Amniotic stem cell (primary cell): ENCODE measurements around the gene CAND1.
A peak's percentile ranks its signal among the peaks of the same experiment; 100 is the strongest.

Source experiments
- DNase-seq: peaks from one replicate; lab custom pipeline; 2025; lab: John Stamatoyannopoulos, UW

CAND1 gene

GRCh38 chr12:67268896-67269632 lies at the start of gene CAND1:
Gene CAND1 (plus strand): TSS chr12:67269358. CDS start chr12:67269718, 360 bp downstream.
- peak; percentile 98 for DNase-seq

GRCh38 chr12:67220065-67220464 lies 49.1 kb upstream of the CAND1 start:
- no peak for DNase-seq

GRCh38 chr12:67222302-67222701 lies 46.9 kb upstream of the CAND1 start:
- peak; percentile 15 for DNase-seq

- DNase-seq, result no peak
Observed at GRCh38 chr12:67223225-67223624, 45.9 kb upstream of the CAND1 start.

- no peak for DNase-seq
Observed at GRCh38 chr12:67237231-67237630, 31.9 kb upstream of the CAND1 start.

- DNase-seq, result no peak
Observed at GRCh38 chr12:67239061-67239460, 30.1 kb upstream of the CAND1 start.

GRCh38 chr12:67241482-67241881 lies 27.7 kb upstream of the CAND1 start:
- DNase-seq, result peak; percentile 11

- DNase-seq, result no peak
Observed at GRCh38 chr12:67243260-67243659, 25.9 kb upstream of the CAND1 start.

GRCh38 chr12:67245571-67245970 lies 23.6 kb upstream of the CAND1 start:
- no peak for DNase-seq

- DNase-seq, result no peak
Observed at GRCh38 chr12:67251012-67251411, 18.1 kb upstream of the CAND1 start.

GRCh38 chr12:67254372-67255026 lies 14.7 kb upstream of the CAND1 start:
- no peak for DNase-seq

GRCh38 chr12:67256649-67257048 lies 12.5 kb upstream of the CAND1 start:
- DNase-seq, result no peak

- no peak for DNase-seq
Observed at GRCh38 chr12:67263471-67263870, 5.7 kb upstream of the CAND1 start.

- peak; percentile 96 for DNase-seq
Observed at GRCh38 chr12:67268335-67268895, 743 bp upstream of the CAND1 start.

- DNase-seq, result no peak
Observed at GRCh38 chr12:67269633-67270573, 745 bp downstream of the CAND1 start.

GRCh38 chr12:67270622-67271021 lies 1.5 kb downstream of the CAND1 start:
- DNase-seq, result no peak

GRCh38 chr12:67271976-67272375 lies 2.8 kb downstream of the CAND1 start:
- DNase-seq, result no peak

- no peak for DNase-seq
Observed at GRCh38 chr12:67274186-67274585, 5.0 kb downstream of the CAND1 start.

- DNase-seq, result no peak
Observed at GRCh38 chr12:67275380-67275913, 6.3 kb downstream of the CAND1 start.

- DNase-seq, result no peak
Observed at GRCh38 chr12:67276421-67276820, 7.3 kb downstream of the CAND1 start.

- no peak for DNase-seq
Observed at GRCh38 chr12:67279637-67280036, 10.5 kb downstream of the CAND1 start.

GRCh38 chr12:67280088-67280487 lies 10.9 kb downstream of the CAND1 start:
- DNase-seq, result no peak
